ENCODE results near the gene HEATR3. TPM values are rescaled to one million over a fixed set of nuclear protein-coding genes. Genes with fewer than 3 reads are reported as not detected.
A peak's percentile ranks its signal among the peaks of the same experiment; 100 is the strongest.

HEATR3 gene
- total RNA-seq, 5 donors from 2014 or later (not counting 1 experiment from before 2014, with no cell fraction given) = 17.0 to 28.4 (median 24.6) TPM

DNA sequence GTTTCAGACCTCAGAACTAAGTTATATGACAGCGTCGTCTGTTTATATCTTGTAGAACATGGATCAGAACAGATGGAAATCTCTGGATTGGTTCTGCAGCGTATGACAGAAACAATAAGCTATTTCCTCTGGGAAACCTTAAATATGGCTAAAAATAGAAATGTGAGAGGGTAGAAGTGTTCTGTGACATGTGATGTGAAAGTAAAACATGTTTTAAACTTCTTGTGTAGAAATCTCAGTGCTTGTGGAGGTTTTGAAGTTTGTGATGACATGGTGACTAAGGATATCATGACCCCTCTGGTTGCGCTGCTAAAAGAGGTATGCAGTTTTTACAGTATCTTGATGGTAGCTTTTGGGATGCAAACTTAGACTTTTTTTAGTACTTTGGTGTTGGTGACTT is 2.8 kb downstream of the HEATR3 start:
- Mint-ChIP-seq H3K27ac (no peak overlapping the region), H3K4me3 (peak overlapping the region; percentile 11 to 93 (median 87)), H3K9me3 (no peaks in the 10 kb centered on the region), H3K27me3 (no peaks in the 10 kb centered on the region), H3K4me1 (peaks cover 53 to 60% (median 57%) of the 10 kb centered on the region in 3 donors), H3K36me3 (peaks cover 28% of the 10 kb centered on the region)
- DNase-seq (no peak), ATAC-seq (replicated peaks in 1 of 4) (no peak)
- no peaks in the 10 kb centered on the region for H3K9me3 ChIP-seq
- H3K27ac ChIP-seq (ENCODE audit: low read length) = no peak overlapping the region
- 90% methylated on average over 2 of the region's 4 CpGs for WGBS (ENCODE audit: insufficient coverage)
- no peak overlapping the region for H3K4me3 ChIP-seq (ENCODE audit: control insufficient read depth in 1 of 2, extremely low read depth in 1 of 2, low read length in 1 of 2)
- H3K27me3 ChIP-seq (replicated peaks in 1 of 2; ENCODE audit: control insufficient read depth in 2 of 2, extremely low read depth in 1 of 2, insufficient read depth in 2 of 2, low read length in 1 of 2) = no peaks in the 10 kb centered on the region
- H3K4me1 ChIP-seq (ENCODE audit: control insufficient read depth in 1 of 2, extremely low read depth in 1 of 2, insufficient read depth in 2 of 2, low read length in 2 of 2) = peaks cover 13 to 24% of the 10 kb centered on the region in 2 experiments
- peaks cover 0 to 24% of the 10 kb centered on the region in 2 donors for H3K36me3 ChIP-seq (ENCODE audit: control insufficient read depth in 2 of 2, extremely low read depth in 1 of 2, insufficient read depth in 1 of 2, low read length in 1 of 2)
- POLR2A ChIA-PET = interaction anchor here in 1 of 2 donors (0.6 kb wide), 1 partner anchor 87 kb away, joined by 3 read pairs; no protein-coding TSS in a partner anchor
- CTCF ChIA-PET = interaction anchor here (0.8 to 4.6 kb wide), 5 partner anchors 43 to 738 kb away, joined by 4 to 54 read pairs (median 16); partner anchors contain the start of gene CNEP1R1 (in 2 of the 2)

DNA sequence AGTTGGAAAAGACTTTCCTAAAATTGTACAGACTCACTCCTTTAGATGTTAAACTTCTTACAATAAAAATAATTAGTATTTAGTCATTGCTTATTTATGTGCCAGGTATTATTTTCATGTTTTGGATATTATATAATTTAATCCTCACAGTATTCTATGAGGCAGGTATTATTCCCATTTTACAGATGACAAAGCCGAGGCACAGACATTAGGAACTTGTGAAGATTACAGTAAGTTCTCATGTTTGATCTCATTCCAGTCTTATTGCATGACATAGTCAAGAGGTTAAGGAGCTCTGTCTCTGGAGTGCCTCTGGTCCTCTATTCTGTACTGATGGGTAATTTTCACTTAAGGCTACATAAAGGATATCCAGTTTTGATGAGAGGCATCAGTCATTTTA is 3.3 kb downstream of the HEATR3 start:
- H3K27ac ChIP-seq (ENCODE audit: low read length) = no peak overlapping the region
- no peaks in the 10 kb centered on the region for H3K27me3 ChIP-seq (replicated peaks in 1 of 2; ENCODE audit: control insufficient read depth in 2 of 2, extremely low read depth in 1 of 2, insufficient read depth in 2 of 2, low read length in 1 of 2)
- H3K36me3 ChIP-seq (ENCODE audit: control insufficient read depth in 2 of 2, extremely low read depth in 1 of 2, insufficient read depth in 1 of 2, low read length in 1 of 2) = peaks cover 0 to 24% of the 10 kb centered on the region in 2 donors
- Mint-ChIP-seq H3K27me3 (no peaks in the 10 kb centered on the region), H3K9me3 (no peaks in the 10 kb centered on the region), H3K27ac (no peak overlapping the region), H3K4me3 (peak overlapping the region in 1 of 3 donors; percentile 93), H3K36me3 (peaks cover 28% of the 10 kb centered on the region), H3K4me1 (peaks cover 54 to 60% (median 58%) of the 10 kb centered on the region in 3 donors)
- ATAC-seq (replicated peaks in 1 of 4) = no peak
- no peak for DNase-seq
- POLR2A ChIA-PET = interaction anchor here (0.6 to 0.8 kb wide), 2 partner anchors 13 to 86 kb away, joined by 3 to 4 read pairs; no protein-coding TSS in a partner anchor
- CTCF ChIA-PET = interaction anchor here (0.8 to 4.6 kb wide), 5 partner anchors 44 to 142 kb away, joined by 3 to 54 read pairs (median 7); partner anchors contain the start of gene CNEP1R1 (in 2 of the 2)
- H3K4me3 ChIP-seq (ENCODE audit: control insufficient read depth in 1 of 2, extremely low read depth in 1 of 2, low read length in 1 of 2) = no peak overlapping the region
- peaks cover 13 to 24% of the 10 kb centered on the region in 2 experiments for H3K4me1 ChIP-seq (ENCODE audit: control insufficient read depth in 1 of 2, extremely low read depth in 1 of 2, insufficient read depth in 2 of 2, low read length in 2 of 2)
- no peaks in the 10 kb centered on the region for H3K9me3 ChIP-seq
- no CpG with 5 or more reads among the region's 1 CpG for WGBS (ENCODE audit: insufficient coverage)

- ATAC-seq (replicated peaks in 1 of 4) (no peak), DNase-seq (no peak)
- H3K27me3 Mint-ChIP-seq = no peaks in the 10 kb centered on the region
- peaks cover 11 to 20% of the 10 kb centered on the region in 2 experiments for H3K4me1 ChIP-seq (ENCODE audit: control insufficient read depth in 1 of 2, extremely low read depth in 1 of 2, insufficient read depth in 2 of 2, low read length in 2 of 2)
- peaks cover 47 to 56% (median 53%) of the 10 kb centered on the region in 3 donors for H3K4me1 Mint-ChIP-seq
- peaks cover 0 to 29% of the 10 kb centered on the region in 2 donors for H3K36me3 ChIP-seq (ENCODE audit: control insufficient read depth in 2 of 2, extremely low read depth in 1 of 2, insufficient read depth in 1 of 2, low read length in 1 of 2)
- 57% methylated on average over 1 of the region's 2 CpGs for WGBS (ENCODE audit: insufficient coverage)
- H3K9me3 Mint-ChIP-seq = no peaks in the 10 kb centered on the region
- no peak overlapping the region for H3K4me3 ChIP-seq (ENCODE audit: control insufficient read depth in 1 of 2, extremely low read depth in 1 of 2, low read length in 1 of 2)
- POLR2A ChIA-PET = no interaction called here
- no peaks in the 10 kb centered on the region for H3K27me3 ChIP-seq (replicated peaks in 1 of 2; ENCODE audit: control insufficient read depth in 2 of 2, extremely low read depth in 1 of 2, insufficient read depth in 2 of 2, low read length in 1 of 2)
- peaks cover 38% of the 10 kb centered on the region for H3K36me3 Mint-ChIP-seq
- no peak overlapping the region for H3K27ac ChIP-seq (ENCODE audit: low read length)
- no peaks in the 10 kb centered on the region for H3K9me3 ChIP-seq
- peak overlapping the region; percentile 10 to 44 for H3K27ac Mint-ChIP-seq
- H3K4me3 Mint-ChIP-seq = no peak overlapping the region
- CTCF ChIA-PET = interaction anchor here in 1 of 2 donors (0.6 kb wide), 1 partner anchor 429 kb away, joined by 5 read pairs; no protein-coding TSS in a partner anchor
Observed at GRCh38 chr16:50071075-50071671, 5.4 kb downstream of the HEATR3 start.

- ChIA-PET CTCF (no interaction called here), POLR2A (no interaction called here)
- ATAC-seq (replicated peaks in 1 of 4) (no peak), DNase-seq (no peak)
- WGBS (ENCODE audit: insufficient coverage) = no CpG with 5 or more reads among the region's 5 CpGs
- Histone ChIP-seq H3K27me3 (replicated peaks in 1 of 2; ENCODE audit: control insufficient read depth in 2 of 2, extremely low read depth in 1 of 2, insufficient read depth in 2 of 2, low read length in 1 of 2) (no peaks in the 10 kb centered on the region), H3K36me3 (ENCODE audit: control insufficient read depth in 2 of 2, extremely low read depth in 1 of 2, insufficient read depth in 1 of 2, low read length in 1 of 2) (peaks cover 0 to 34% of the 10 kb centered on the region in 2 donors), H3K4me3 (ENCODE audit: control insufficient read depth in 1 of 2, extremely low read depth in 1 of 2, low read length in 1 of 2) (no peak overlapping the region), H3K27ac (ENCODE audit: low read length) (no peak overlapping the region), H3K4me1 (ENCODE audit: control insufficient read depth in 1 of 2, extremely low read depth in 1 of 2, insufficient read depth in 2 of 2, low read length in 2 of 2) (peaks cover 3 to 6% of the 10 kb centered on the region in 2 experiments), H3K9me3 (no peaks in the 10 kb centered on the region)
- Mint-ChIP-seq H3K27me3 (no peaks in the 10 kb centered on the region), H3K9me3 (no peaks in the 10 kb centered on the region), H3K27ac (no peak overlapping the region), H3K4me3 (no peak overlapping the region), H3K4me1 (peaks cover 35 to 44% (median 39%) of the 10 kb centered on the region in 3 donors), H3K36me3 (peaks cover 43% of the 10 kb centered on the region)
Observed at GRCh38 chr16:50072730-50073129, 7.0 kb downstream of the HEATR3 start.

GRCh38 chr16:50079397-50080140 is 13.8 kb downstream of the HEATR3 start:
- no peak overlapping the region for H3K27ac Mint-ChIP-seq
- H3K36me3 ChIP-seq (ENCODE audit: control insufficient read depth in 2 of 2, extremely low read depth in 1 of 2, insufficient read depth in 1 of 2, low read length in 1 of 2) = peaks cover 7 to 43% of the 10 kb centered on the region in 2 donors
- H3K27me3 ChIP-seq (replicated peaks in 1 of 2; ENCODE audit: control insufficient read depth in 2 of 2, extremely low read depth in 1 of 2, insufficient read depth in 2 of 2, low read length in 1 of 2) = no peaks in the 10 kb centered on the region
- H3K27me3 Mint-ChIP-seq = no peaks in the 10 kb centered on the region
- CTCF ChIA-PET = no interaction called here
- peaks cover 2 to 12% (median 9%) of the 10 kb centered on the region in 3 donors for H3K4me1 Mint-ChIP-seq
- H3K4me3 Mint-ChIP-seq = no peak overlapping the region
- H3K9me3 Mint-ChIP-seq = no peaks in the 10 kb centered on the region
- no peaks in the 10 kb centered on the region for H3K9me3 ChIP-seq
- H3K36me3 Mint-ChIP-seq = peaks cover 58% of the 10 kb centered on the region
- ATAC-seq (replicated peaks in 1 of 4) (no peak), DNase-seq (no peak)
- H3K27ac ChIP-seq (ENCODE audit: low read length) = no peak overlapping the region
- WGBS (ENCODE audit: insufficient coverage) = 61% methylated on average over 5 of the region's 9 CpGs
- POLR2A ChIA-PET = no interaction called here
- no peaks in the 10 kb centered on the region for H3K4me1 ChIP-seq (ENCODE audit: control insufficient read depth in 1 of 2, extremely low read depth in 1 of 2, insufficient read depth in 2 of 2, low read length in 2 of 2)
- H3K4me3 ChIP-seq (ENCODE audit: control insufficient read depth in 1 of 2, extremely low read depth in 1 of 2, low read length in 1 of 2) = no peak overlapping the region

DNA sequence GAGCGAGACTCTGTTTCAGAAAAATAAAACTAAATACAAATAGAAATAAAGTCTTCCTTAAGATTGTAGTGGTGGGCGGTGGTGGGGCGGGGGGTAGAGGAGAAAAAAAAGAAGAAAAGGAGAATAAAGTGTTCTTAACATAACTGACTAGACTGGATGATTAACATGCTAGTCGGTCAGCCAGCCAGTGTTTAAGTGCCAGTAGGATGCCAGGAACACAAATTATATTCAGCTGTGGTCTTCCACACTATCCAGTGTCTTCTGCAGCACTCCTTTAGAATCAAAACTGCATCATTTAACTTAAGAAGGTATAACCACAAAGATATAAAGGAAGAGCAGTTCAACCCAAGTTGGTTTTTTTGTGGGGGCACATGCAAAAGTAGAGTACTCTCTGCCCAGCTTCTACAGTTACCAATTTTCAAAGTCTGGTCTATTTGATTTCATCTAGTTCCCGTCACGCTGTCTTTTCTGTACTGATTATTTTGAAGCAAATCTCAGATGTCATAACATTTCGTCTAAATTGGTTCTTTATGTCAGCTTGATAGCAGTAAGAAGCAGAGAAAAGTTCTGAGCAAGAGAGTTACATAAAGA is 15.8 kb downstream of the HEATR3 start:
- Mint-ChIP-seq H3K4me3 (peak overlapping the region in 1 of 3 donors; percentile 9), H3K4me1 (peaks cover 2 to 9% (median 8%) of the 10 kb centered on the region in 3 donors), H3K27ac (peak overlapping the region in 1 of 2 donors; percentile 7), H3K9me3 (no peaks in the 10 kb centered on the region), H3K27me3 (no peaks in the 10 kb centered on the region), H3K36me3 (peaks cover 68% of the 10 kb centered on the region)
- POLR2A ChIA-PET = interaction anchor here in 1 of 2 donors (0.7 kb wide), 1 partner anchor 26 kb away, joined by 3 read pairs; no protein-coding TSS in a partner anchor
- no peak overlapping the region for H3K4me3 ChIP-seq (ENCODE audit: control insufficient read depth in 1 of 2, extremely low read depth in 1 of 2, low read length in 1 of 2)
- H3K9me3 ChIP-seq = no peaks in the 10 kb centered on the region
- CTCF ChIA-PET = interaction anchor here in 1 of 2 donors (0.6 to 1.2 kb wide), 3 partner anchors 14 to 136 kb away, joined by 3 to 7 read pairs (median 3); partner anchors contain the start of gene CNEP1R1
- 53% methylated on average over 2 of the region's 7 CpGs for WGBS (ENCODE audit: insufficient coverage)
- no peaks in the 10 kb centered on the region for H3K4me1 ChIP-seq (ENCODE audit: control insufficient read depth in 1 of 2, extremely low read depth in 1 of 2, insufficient read depth in 2 of 2, low read length in 2 of 2)
- DNase-seq (no peak), ATAC-seq (replicated peaks in 1 of 4) (peak in 1 of 4 experiments; percentile 35)
- peaks cover 7 to 56% of the 10 kb centered on the region in 2 donors for H3K36me3 ChIP-seq (ENCODE audit: control insufficient read depth in 2 of 2, extremely low read depth in 1 of 2, insufficient read depth in 1 of 2, low read length in 1 of 2)
- H3K27ac ChIP-seq (ENCODE audit: low read length) = no peak overlapping the region
- no peaks in the 10 kb centered on the region for H3K27me3 ChIP-seq (replicated peaks in 1 of 2; ENCODE audit: control insufficient read depth in 2 of 2, extremely low read depth in 1 of 2, insufficient read depth in 2 of 2, low read length in 1 of 2)

All from T-cell (primary cell).